Naive thymus-derived CD8-positive, alpha-beta T cell (primary cell): ENCODE results near the gene ID3. TPM values are rescaled to one million over a fixed set of nuclear protein-coding genes. Genes with fewer than 3 reads are reported as not detected.

Experiments
- ATAC-seq, 2 donors: fragments of 150-1000 bp; cut with Tn5 transposase in 1 of 2; sonication (Bioruptor Pico), chemical (Tn5 transposase) in 1 of 2; 1 replicate in 1 of 2; 2 replicates in 1 of 2; pipeline ENCODE4 v1.10.0; 2021; ENCODE audit warnings: mild to moderate bottlenecking in 2 of 2, moderate library complexity in 2 of 2
- POLR2A ChIA-PET: fragments of 350-600 bp; sonication (Branson Sonifier 250); formaldehyde crosslinking; loops from one replicate; lab custom pipeline; 2021; ENCODE audit warnings: antibody characterized with exemption; lab: Charles Lee
- DNase-seq, 10 donors: peaks; one replicate each; pipeline versions ENCODE4 v3.0.0 to v3.0.0-alpha.2; 2020 to 2022
- H3K27ac Mint-ChIP-seq, 10 donors: one replicate each; pipeline ENCODE4 v1.8.0; 2020 to 2022; ENCODE audit warnings: mild to moderate bottlenecking in 10 of 10, mixed read lengths in 10 of 10, moderate library complexity in 4 of 10, inconsistent platforms in 1 of 10
- H3K27me3 Mint-ChIP-seq, 5 donors: one replicate each; pipeline ENCODE4 v1.8.0; 2021 to 2022; ENCODE audit warnings: mixed read lengths in 5 of 5
- H3K36me3 Mint-ChIP-seq, 3 donors: one replicate each; pipeline ENCODE4 v1.8.0; 2020 to 2022; ENCODE audit warnings: mixed read lengths in 3 of 3, mild to moderate bottlenecking in 2 of 3, inconsistent platforms in 1 of 3
- H3K4me1 Mint-ChIP-seq, 4 donors: one replicate each; pipeline ENCODE4 v1.8.0; 2021 to 2022; ENCODE audit warnings: mixed read lengths in 4 of 4
- H3K4me3 Mint-ChIP-seq, 10 donors: one replicate each; pipeline ENCODE4 v1.8.0; 2020 to 2022; ENCODE audit warnings: mild to moderate bottlenecking in 10 of 10, mixed read lengths in 10 of 10, moderate library complexity in 6 of 10, inconsistent platforms in 1 of 10
- H3K9me3 Mint-ChIP-seq, 9 donors: one replicate each; pipeline ENCODE4 v1.8.0; 2020 to 2022; ENCODE audit warnings: mixed read lengths in 9 of 9, mild to moderate bottlenecking in 3 of 9, inconsistent platforms in 1 of 9, moderate library complexity in 1 of 9
- polyA plus RNA-seq, 3 donors: library from polyadenylated mRNA; unstranded; fragments of 300-500 nt; fragmentation: Illumina TruSeq; gene quantifications; one replicate each; pipeline ENCODE4 v1.2.3, GENCODE V29; 2021
- total RNA-seq, 8 experiments: library from RNA in 2 of 8; stranded (reverse) in 2 of 8; gene quantifications; one replicate each; pipeline ENCODE4 v1.2.3 and lab custom pipeline; 2021 to 2026

The ID3 gene
- total and polyA plus RNA-seq, 5 experiments from 2014 or later, result 2.7 to 64.8 (median 10.0) TPM

DNA sequence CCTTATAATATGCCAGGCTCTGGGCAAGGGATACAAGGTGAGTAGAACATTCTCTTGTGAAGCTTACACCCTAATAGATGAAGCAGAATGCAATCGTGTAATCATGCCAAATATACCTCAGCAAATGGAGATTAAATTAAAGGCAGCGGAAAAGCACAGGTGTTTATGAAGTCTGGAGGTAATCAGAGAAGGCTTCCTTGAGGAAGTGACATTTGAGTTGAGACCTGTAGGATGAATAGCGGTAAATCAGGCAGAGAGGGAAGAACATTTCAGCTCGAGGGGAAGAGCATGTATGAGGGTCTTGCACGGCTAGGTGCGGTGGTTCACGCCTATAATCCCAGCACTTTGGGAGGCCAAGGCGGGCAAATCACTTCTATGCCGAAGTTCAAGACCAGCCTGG lies 41.7 kb downstream of the ID3 start:
- Mint-ChIP-seq H3K9me3 (no peaks in the 10 kb centered on the region), H3K27me3 (no peaks in the 10 kb centered on the region), H3K4me1 (peaks cover 0 to 4% (median 4%) of the 10 kb centered on the region in 4 donors), H3K36me3 (no peaks in the 10 kb centered on the region), H3K4me3 (no peak overlapping the region), H3K27ac (no peak overlapping the region)
- ATAC-seq (no peak), DNase-seq (no peak)
- POLR2A ChIA-PET, result interaction anchor here (1.2 kb wide), 1 partner anchor 9 kb away, joined by 3 read pairs; no protein-coding TSS in a partner anchor

DNA sequence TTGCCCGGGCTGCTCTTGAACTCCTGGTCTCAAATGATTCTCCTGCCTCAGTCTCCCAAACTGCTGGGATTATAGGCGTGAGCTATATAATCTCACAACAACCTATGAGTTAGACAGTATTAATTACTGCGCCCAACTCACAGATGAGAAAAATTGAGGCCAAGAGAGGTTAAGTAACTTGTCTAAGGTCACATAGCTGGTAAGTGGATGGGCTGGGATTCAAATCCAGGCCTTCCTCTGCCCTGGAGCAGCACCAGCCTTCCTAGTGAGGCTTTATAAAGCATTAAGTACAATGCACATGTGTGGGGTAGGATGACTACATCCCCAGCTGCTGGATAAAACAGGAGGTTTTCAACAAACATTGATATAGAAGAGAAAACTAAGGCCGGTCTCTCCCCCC lies 43.4 kb downstream of the ID3 start:
- no peak overlapping the region for H3K4me3 Mint-ChIP-seq
- H3K36me3 Mint-ChIP-seq, result no peaks in the 10 kb centered on the region
- H3K9me3 Mint-ChIP-seq, result no peaks in the 10 kb centered on the region
- H3K27ac Mint-ChIP-seq, result peak overlapping the region in 1 of 10 donors; percentile 37
- H3K27me3 Mint-ChIP-seq, result no peaks in the 10 kb centered on the region
- peaks cover 0 to 2% (median 0%) of the 10 kb centered on the region in 4 donors for H3K4me1 Mint-ChIP-seq
- DNase-seq (no peak), ATAC-seq (no peak)
- POLR2A ChIA-PET, result interaction anchor here (0.5 to 1.7 kb wide), 4 partner anchors 8 to 16 kb away, joined by 3 to 5 read pairs (median 4); no protein-coding TSS in a partner anchor

DNA sequence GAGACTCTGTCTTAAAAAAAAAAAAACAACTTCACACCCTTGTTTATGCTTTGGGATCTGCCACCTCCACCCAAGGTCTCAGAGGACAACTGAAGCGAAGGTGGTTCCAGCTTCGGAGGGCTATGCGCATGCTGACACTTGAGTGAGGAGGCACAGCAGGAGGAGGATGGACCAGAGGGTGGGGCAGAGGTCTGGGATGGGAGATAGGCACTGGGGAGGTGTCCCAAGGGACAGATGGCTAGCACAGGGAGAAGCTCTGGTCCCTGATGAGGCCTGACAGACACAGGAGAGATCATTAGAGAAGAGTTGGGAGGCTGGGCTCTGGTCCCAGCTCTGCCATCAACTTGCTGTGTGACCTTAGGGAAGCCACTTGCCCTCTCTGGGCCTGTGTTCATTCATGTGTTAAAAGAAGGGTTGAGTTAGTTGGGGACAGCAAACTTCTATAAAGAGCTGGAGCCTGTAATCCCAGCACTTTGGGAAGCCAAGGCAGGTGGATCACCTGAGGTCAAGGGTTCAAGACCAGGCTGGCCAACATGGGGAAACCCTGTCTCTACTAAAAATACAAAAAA lies 45.1 kb downstream of the ID3 start:
- H3K27ac Mint-ChIP-seq, result peak overlapping the region in 1 of 10 donors; percentile 28
- POLR2A ChIA-PET, result interaction anchor here (0.7 to 1.5 kb wide), 3 partner anchors 13 to 18 kb away, joined by 3 to 4 read pairs (median 4); no protein-coding TSS in a partner anchor
- no peaks in the 10 kb centered on the region for H3K27me3 Mint-ChIP-seq
- DNase-seq (no peak), ATAC-seq (no peak)
- no peaks in the 10 kb centered on the region for H3K36me3 Mint-ChIP-seq
- no peaks in the 10 kb centered on the region for H3K4me1 Mint-ChIP-seq
- no peaks in the 10 kb centered on the region for H3K9me3 Mint-ChIP-seq
- no peak overlapping the region for H3K4me3 Mint-ChIP-seq

GRCh38 chr1:23509896-23510295 lies 49.4 kb downstream of the ID3 start:
- peak overlapping the region in 1 of 10 donors; percentile 9 for H3K27ac Mint-ChIP-seq
- H3K4me1 Mint-ChIP-seq, result no peaks in the 10 kb centered on the region
- ATAC-seq, result no peak
- H3K27me3 Mint-ChIP-seq, result no peaks in the 10 kb centered on the region
- H3K36me3 Mint-ChIP-seq, result no peaks in the 10 kb centered on the region
- H3K9me3 Mint-ChIP-seq, result no peaks in the 10 kb centered on the region
- POLR2A ChIA-PET, result no interaction called here
- H3K4me3 Mint-ChIP-seq, result no peak overlapping the region
- DNase-seq, result no peak

Other genes with a start within 250 kb of the ID3 start
- gene HNRNPR, start 215.2 kb downstream of the ID3 start, total RNA-seq, result 100 to 1,000 TPM; 115 to 120 TPM
- gene HNRNPR, start 215.2 kb downstream of the ID3 start, polyA plus RNA-seq, result 100 to 1,000 TPM; 182 to 193 (median 184) TPM
- gene ZNF436, start 189.7 kb downstream of the ID3 start, total RNA-seq, result 1 to 10 TPM; 8.5 to 8.9 TPM
- gene ZNF436, start 189.7 kb downstream of the ID3 start, polyA plus RNA-seq, result 1 to 10 TPM; 1.8 to 3.9 (median 2.0) TPM
- gene TCEA3, start 134.8 kb downstream of the ID3 start, total RNA-seq, result 10 to 100 TPM; 32.4 to 37.7 TPM
- 10 to 100 TPM; 22.5 to 44.4 (median 30.1) TPM for gene TCEA3, start 134.8 kb downstream of the ID3 start, polyA plus RNA-seq
- gene ASAP3, start 75.3 kb downstream of the ID3 start, total RNA-seq, result 1 to 10 TPM; 2.3 to 2.5 TPM
- gene ASAP3, start 75.3 kb downstream of the ID3 start, polyA plus RNA-seq, result 1 to 10 TPM in 2 of 3 donors, under 1 TPM in 1; 0.61 to 1.2 (median 1.1) TPM
- under 1 TPM; 0.10 to 0.14 TPM for gene E2F2, start 28.3 kb downstream of the ID3 start, total RNA-seq
- gene E2F2, start 28.3 kb downstream of the ID3 start, polyA plus RNA-seq, result under 1 TPM in 2 of 3 donors, not detected in 1; 0.05 to 0.14 TPM
- gene RPL11, start 132.3 kb upstream of the ID3 start, total RNA-seq, result 1,000 to 10,000 TPM; 2,047 to 2,067 TPM
- gene RPL11, start 132.3 kb upstream of the ID3 start, polyA plus RNA-seq, result 1,000 to 10,000 TPM; 1,566 to 1,847 (median 1,638) TPM
- 10 to 100 TPM; 27.0 to 27.6 TPM for gene ELOA, start 184.0 kb upstream of the ID3 start, total RNA-seq
- 10 to 100 TPM; 17.0 to 26.4 (median 19.1) TPM for gene ELOA, start 184.0 kb upstream of the ID3 start, polyA plus RNA-seq
- 10 to 100 TPM; 79.1 to 86.6 TPM for gene PITHD1, start 218.9 kb upstream of the ID3 start, total RNA-seq
- gene PITHD1, start 218.9 kb upstream of the ID3 start, polyA plus RNA-seq, result 10 to 100 TPM; 68.1 to 80.6 (median 74.3) TPM
- 10 to 100 TPM; 52.9 to 62.5 TPM for gene LYPLA2, start 231.6 kb upstream of the ID3 start, total RNA-seq
- 100 to 1,000 TPM in 2 of 3 donors, 10 to 100 TPM in 1; 90.3 to 104 (median 101) TPM for gene LYPLA2, start 231.6 kb upstream of the ID3 start, polyA plus RNA-seq
- gene GALE, start 241.3 kb upstream of the ID3 start, total RNA-seq, result 1 to 10 TPM; 8.4 to 8.7 TPM
- 10 to 100 TPM in 2 of 3 donors, 1 to 10 TPM in 1; 8.0 to 12.7 (median 12.3) TPM for gene GALE, start 241.3 kb upstream of the ID3 start, polyA plus RNA-seq